ENCODE data around the gene TGM6. TPM values are rescaled to one million over a fixed set of nuclear protein-coding genes. Genes with fewer than 3 reads are reported as not detected.

The TGM6 gene
- total and polyA plus RNA-seq, 12 donors = not detected

DNA sequence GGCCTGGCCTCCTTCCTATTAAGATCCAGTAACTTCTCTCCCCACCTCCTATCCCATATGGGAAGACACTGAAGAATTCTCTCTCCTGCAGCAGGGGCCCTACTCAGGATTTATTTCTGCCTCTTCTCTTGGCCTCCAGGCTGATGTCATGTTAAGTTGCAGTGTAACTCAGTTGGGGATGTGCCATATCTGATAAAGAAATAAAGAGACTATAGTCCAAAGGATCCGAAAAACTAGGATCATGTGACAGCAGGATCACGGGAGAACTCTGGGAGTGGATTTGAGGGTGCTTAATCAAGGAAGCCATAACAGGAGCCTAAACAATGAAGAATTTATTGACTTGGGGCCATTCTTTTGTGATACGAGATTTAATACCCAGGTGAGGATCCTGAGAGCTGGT is 38.5 kb upstream of the TGM6 start:
- 63 to 71% methylated on average over 3 of the region's 3 CpGs for WGBS, 2 donors
- TF ChIP-seq, protein P1, sequence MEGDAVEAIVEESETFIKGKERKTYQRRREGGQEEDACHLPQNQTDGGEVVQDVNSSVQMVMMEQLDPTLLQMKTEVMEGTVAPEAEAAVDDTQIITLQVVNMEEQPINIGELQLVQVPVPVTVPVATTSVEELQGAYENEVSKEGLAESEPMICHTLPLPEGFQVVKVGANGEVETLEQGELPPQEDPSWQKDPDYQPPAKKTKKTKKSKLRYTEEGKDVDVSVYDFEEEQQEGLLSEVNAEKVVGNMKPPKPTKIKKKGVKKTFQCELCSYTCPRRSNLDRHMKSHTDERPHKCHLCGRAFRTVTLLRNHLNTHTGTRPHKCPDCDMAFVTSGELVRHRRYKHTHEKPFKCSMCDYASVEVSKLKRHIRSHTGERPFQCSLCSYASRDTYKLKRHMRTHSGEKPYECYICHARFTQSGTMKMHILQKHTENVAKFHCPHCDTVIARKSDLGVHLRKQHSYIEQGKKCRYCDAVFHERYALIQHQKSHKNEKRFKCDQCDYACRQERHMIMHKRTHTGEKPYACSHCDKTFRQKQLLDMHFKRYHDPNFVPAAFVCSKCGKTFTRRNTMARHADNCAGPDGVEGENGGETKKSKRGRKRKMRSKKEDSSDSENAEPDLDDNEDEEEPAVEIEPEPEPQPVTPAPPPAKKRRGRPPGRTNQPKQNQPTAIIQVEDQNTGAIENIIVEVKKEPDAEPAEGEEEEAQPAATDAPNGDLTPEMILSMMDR (IDR thresholded peaks at IDR 0.05) = no peak
- H3K36me3 ChIP-seq = no peaks in the 10 kb centered on the region
- H3K27me3 ChIP-seq = peaks cover 0 to 28% (median 13%) of the 10 kb centered on the region in 7 donors
- DNase-seq = no peak
- no peak overlapping the region for H3K27ac ChIP-seq
- peaks cover 0 to 4% (median 0%) of the 10 kb centered on the region in 9 donors for H3K4me1 ChIP-seq
- intact Hi-C loops (cut with DNase I) = loop anchor here in 1 of 10 donors (10.0 kb wide), 1 partner anchor 137 kb away; no protein-coding TSS in a partner anchor
- no peak overlapping the region for H3K4me3 ChIP-seq
- H3K9me3 ChIP-seq = peaks cover 0 to 4% (median 2%) of the 10 kb centered on the region in 11 donors
- no peak for ATAC-seq

- no peak overlapping the region for H3K4me3 ChIP-seq
- no peak overlapping the region for H3K27ac ChIP-seq
- no peaks in the 10 kb centered on the region for H3K4me1 ChIP-seq
- H3K36me3 ChIP-seq = no peaks in the 10 kb centered on the region
- intact Hi-C loops (cut with DNase I) = loop anchor here in 1 of 10 donors (10.0 kb wide), 1 partner anchor 141 kb away; no protein-coding TSS in a partner anchor
- no peak for ATAC-seq
- TF ChIP-seq, protein P1 (IDR thresholded peaks at IDR 0.05) = no peak
- WGBS, 2 donors = 57 to 61% methylated on average over 3 of the region's 3 CpGs
- H3K27me3 ChIP-seq = peaks cover 0 to 45% (median 34%) of the 10 kb centered on the region in 7 donors
- no peak for DNase-seq
- peaks cover 0 to 7% (median 3%) of the 10 kb centered on the region in 11 donors for H3K9me3 ChIP-seq
These were observed 34.5 kb upstream of the TGM6 start for GRCh38 chr20:2346188-2346587.

GRCh38 chr20:2348336-2348735 is 32.4 kb upstream of the TGM6 start:
- peaks cover 0 to 41% (median 39%) of the 10 kb centered on the region in 7 donors for H3K27me3 ChIP-seq
- ATAC-seq = no peak

DNA sequence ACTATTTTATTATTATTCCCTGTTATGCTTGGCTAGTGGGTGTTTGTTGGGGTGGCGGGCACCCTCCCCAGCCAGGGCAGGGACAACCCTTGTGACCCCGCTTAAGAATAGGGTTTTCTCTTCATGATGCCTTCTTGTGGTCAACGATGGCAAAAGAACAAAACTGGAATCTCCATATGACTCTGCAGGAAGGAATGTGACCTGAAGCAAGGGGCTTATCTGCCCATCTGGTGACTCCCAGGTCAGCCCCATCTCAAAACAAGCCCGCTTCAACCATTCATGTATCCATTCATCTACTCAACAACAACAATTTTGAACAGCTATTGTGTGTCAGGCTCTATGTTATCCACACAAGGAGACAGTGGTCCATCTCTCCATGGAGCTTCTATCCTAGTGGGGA is 30.9 kb upstream of the TGM6 start:
- no peak overlapping the region for H3K27ac ChIP-seq
- DNase-seq = no peak
- peaks cover 0 to 54% (median 44%) of the 10 kb centered on the region in 7 donors for H3K27me3 ChIP-seq
- TF ChIP-seq, protein P1 (IDR thresholded peaks at IDR 0.05) = no peak
- peaks cover 0 to 7% (median 3%) of the 10 kb centered on the region in 11 donors for H3K9me3 ChIP-seq
- no peak overlapping the region for H3K4me3 ChIP-seq
- no peaks in the 10 kb centered on the region for H3K36me3 ChIP-seq
- intact Hi-C loops (cut with DNase I) = loop anchor here in 2 of 10 donors (2.0 to 10.0 kb wide), 2 partner anchors 103 to 145 kb away; no protein-coding TSS in a partner anchor
- no peak for ATAC-seq
- 46 to 51% methylated on average over 4 of the region's 4 CpGs for WGBS, 2 donors
- H3K4me1 ChIP-seq = peaks cover 0 to 6% (median 0%) of the 10 kb centered on the region in 9 donors

More at GRCh38 chr20:2348336-2348735, 32.4 kb upstream of the TGM6 start:
- H3K4me3 ChIP-seq = no peak overlapping the region
- WGBS, 2 donors = 66 to 70% methylated on average over 5 of the region's 5 CpGs
- no peaks in the 10 kb centered on the region for H3K36me3 ChIP-seq
- H3K9me3 ChIP-seq = peaks cover 0 to 7% (median 3%) of the 10 kb centered on the region in 11 donors
- DNase-seq = no peak
- intact Hi-C loops (cut with DNase I) = loop anchor here in 1 of 10 donors (10.0 kb wide), 1 partner anchor 144 kb away; no protein-coding TSS in a partner anchor
- TF ChIP-seq, protein P1 (IDR thresholded peaks at IDR 0.05) = no peak
- H3K27ac ChIP-seq = no peak overlapping the region
- H3K4me1 ChIP-seq = peaks cover 0 to 6% (median 0%) of the 10 kb centered on the region in 9 donors

Measured in heart right ventricle (tissue), 16 donors.